Measurements from ENCODE around the gene CNGA3.
"Not testable (repeated sequence)": the region's sequence is repeated elsewhere in the genome, so short reads cannot be mapped to it uniquely, and the experiment has no call there.

DNA sequence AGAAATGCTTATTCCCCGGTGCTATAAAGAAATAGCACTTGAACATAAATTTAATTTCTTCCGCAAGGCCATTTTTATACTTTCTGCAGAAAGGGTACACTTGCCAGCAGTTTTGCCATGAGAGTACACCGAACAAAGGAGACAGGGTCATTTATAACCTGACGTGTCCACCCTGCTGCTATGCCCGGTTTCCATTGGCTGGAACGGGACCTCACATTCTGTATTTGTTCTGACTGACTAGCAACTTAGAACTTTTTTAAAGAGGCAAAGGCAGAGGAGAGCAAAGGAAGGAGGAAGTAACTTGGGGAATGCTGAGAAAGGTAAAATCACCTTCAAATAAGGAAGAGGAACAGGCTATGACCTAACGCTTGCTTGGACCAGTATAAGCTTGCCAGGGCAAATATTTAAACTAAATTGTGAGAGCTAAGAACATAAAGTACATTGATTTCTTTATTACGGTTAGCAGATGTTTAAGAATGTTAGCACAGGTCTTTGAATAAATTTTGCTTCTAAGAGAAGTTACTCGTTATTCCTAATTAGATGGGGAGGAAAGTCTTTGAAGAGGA lies 39.0 kb upstream of the CNGA3 start:
- TF ChIP-seq EP300, NR3C1 (IDR thresholded peaks at IDR 0.05): not testable (repeated sequence)
